Measurements from ENCODE around the gene NCAPD2. TPM values are rescaled to one million over a fixed set of nuclear protein-coding genes. Genes with fewer than 3 reads are reported as not detected.

NCAPD2 gene
- total and polyA plus RNA-seq, 4 donors: 5.8 to 30.7 (median 15.8) TPM

DNA sequence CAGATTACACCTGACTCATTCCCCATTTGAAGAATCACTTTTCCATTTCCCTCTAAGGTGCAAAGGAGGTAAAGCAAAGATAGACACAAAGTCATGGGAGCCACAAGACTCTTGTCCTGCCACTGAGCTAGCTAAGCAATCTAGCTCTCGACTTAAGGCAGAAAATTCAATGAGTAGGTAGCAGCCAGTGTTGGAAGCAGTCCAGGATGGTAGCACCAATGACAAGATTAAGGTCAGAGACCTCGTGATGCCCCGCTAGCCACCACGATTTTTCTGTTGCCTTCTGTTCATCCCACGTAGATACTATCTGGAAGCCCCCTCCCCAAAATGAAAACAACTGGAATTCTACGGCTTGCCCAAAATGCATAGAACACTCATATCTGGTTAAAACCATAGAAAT is 24.8 kb upstream of the NCAPD2 start:
- TF ChIP-seq, protein P1, sequence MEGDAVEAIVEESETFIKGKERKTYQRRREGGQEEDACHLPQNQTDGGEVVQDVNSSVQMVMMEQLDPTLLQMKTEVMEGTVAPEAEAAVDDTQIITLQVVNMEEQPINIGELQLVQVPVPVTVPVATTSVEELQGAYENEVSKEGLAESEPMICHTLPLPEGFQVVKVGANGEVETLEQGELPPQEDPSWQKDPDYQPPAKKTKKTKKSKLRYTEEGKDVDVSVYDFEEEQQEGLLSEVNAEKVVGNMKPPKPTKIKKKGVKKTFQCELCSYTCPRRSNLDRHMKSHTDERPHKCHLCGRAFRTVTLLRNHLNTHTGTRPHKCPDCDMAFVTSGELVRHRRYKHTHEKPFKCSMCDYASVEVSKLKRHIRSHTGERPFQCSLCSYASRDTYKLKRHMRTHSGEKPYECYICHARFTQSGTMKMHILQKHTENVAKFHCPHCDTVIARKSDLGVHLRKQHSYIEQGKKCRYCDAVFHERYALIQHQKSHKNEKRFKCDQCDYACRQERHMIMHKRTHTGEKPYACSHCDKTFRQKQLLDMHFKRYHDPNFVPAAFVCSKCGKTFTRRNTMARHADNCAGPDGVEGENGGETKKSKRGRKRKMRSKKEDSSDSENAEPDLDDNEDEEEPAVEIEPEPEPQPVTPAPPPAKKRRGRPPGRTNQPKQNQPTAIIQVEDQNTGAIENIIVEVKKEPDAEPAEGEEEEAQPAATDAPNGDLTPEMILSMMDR (IDR thresholded peaks at IDR 0.05; ENCODE audit: control extremely low read depth, extremely low read depth): no peak
- peaks cover 4 to 12% (median 7%) of the 10 kb centered on the region in 5 donors for H3K4me1 ChIP-seq (ENCODE audit: control insufficient read depth in 5 of 5, insufficient read depth in 5 of 5, low read length in 5 of 5)
- no peaks in the 10 kb centered on the region for H3K27me3 ChIP-seq (ENCODE audit: control insufficient read depth in 3 of 3, insufficient read depth in 3 of 3, low read length in 2 of 3)
- no peak overlapping the region for H3K27ac ChIP-seq (ENCODE audit: low read depth in 1 of 2, low read length in 1 of 2)
- ATAC-seq (ENCODE audit: insufficient read depth, low FRiP score) (no peak), DNase-seq (no peak)
- no peaks in the 10 kb centered on the region for H3K9me3 ChIP-seq (ENCODE audit: control insufficient read depth in 4 of 4, insufficient read depth in 3 of 4, low read length in 3 of 4)
- WGBS, 2 donors: 76 to 80% methylated on average over 6 of the region's 6 CpGs
- peaks cover 0 to 16% (median 14%) of the 10 kb centered on the region in 4 donors for H3K36me3 ChIP-seq (ENCODE audit: control insufficient read depth in 4 of 4, insufficient read depth in 4 of 4, low read length in 4 of 4)
- H3K9ac ChIP-seq (ENCODE audit: insufficient read depth in 1 of 2, low read length in 2 of 2): no peak overlapping the region
- no peak overlapping the region for H3K4me3 ChIP-seq

GRCh38 chr12:6469609-6470374 is 24.1 kb upstream of the NCAPD2 start:
- no peaks in the 10 kb centered on the region for H3K9me3 ChIP-seq (ENCODE audit: control insufficient read depth in 4 of 4, insufficient read depth in 3 of 4, low read length in 3 of 4)
- H3K4me3 ChIP-seq: peak overlapping the region; percentile 58
- ATAC-seq (ENCODE audit: insufficient read depth, low FRiP score) (no peak), DNase-seq (no peak)
- 26 to 30% methylated on average over 16 of the region's 16 CpGs for WGBS, 2 donors
- TF ChIP-seq, protein P1 (IDR thresholded peaks at IDR 0.05; ENCODE audit: control extremely low read depth, extremely low read depth): no peak
- peaks cover 0 to 9% (median 7%) of the 10 kb centered on the region in 4 donors for H3K36me3 ChIP-seq (ENCODE audit: control insufficient read depth in 4 of 4, insufficient read depth in 4 of 4, low read length in 4 of 4)
- peak overlapping the region; percentile 86 to 91 for H3K27ac ChIP-seq (ENCODE audit: low read depth in 1 of 2, low read length in 1 of 2)
- peaks cover 4 to 12% (median 7%) of the 10 kb centered on the region in 5 donors for H3K4me1 ChIP-seq (ENCODE audit: control insufficient read depth in 5 of 5, insufficient read depth in 5 of 5, low read length in 5 of 5)
- peak overlapping the region; percentile 27 to 60 for H3K9ac ChIP-seq (ENCODE audit: insufficient read depth in 1 of 2, low read length in 2 of 2)
- H3K27me3 ChIP-seq (ENCODE audit: control insufficient read depth in 3 of 3, insufficient read depth in 3 of 3, low read length in 2 of 3): no peaks in the 10 kb centered on the region

GRCh38 chr12:6470375-6471163 is 23.3 kb upstream of the NCAPD2 start, which contains the start of gene VAMP1:
Gene VAMP1 (minus strand): TSS chr12:6470677. CDS start chr12:6470531, 146 bp downstream.
- H3K4me1 ChIP-seq (ENCODE audit: control insufficient read depth in 5 of 5, insufficient read depth in 5 of 5, low read length in 5 of 5): peaks cover 4 to 12% (median 7%) of the 10 kb centered on the region in 5 donors
- WGBS, 2 donors: 0% methylated on average over 69 of the region's 69 CpGs

More at GRCh38 chr12:6470375-6471163, 23.3 kb upstream of the NCAPD2 start, which contains the start of gene VAMP1:
- DNase-seq (peak; percentile 98 to 99 (median 99)), ATAC-seq (ENCODE audit: insufficient read depth, low FRiP score) (peak; percentile 96)
- H3K27ac ChIP-seq (ENCODE audit: low read depth in 1 of 2, low read length in 1 of 2): peak within 1 kb of the TSS; percentile 86 to 91
- H3K9ac ChIP-seq (ENCODE audit: insufficient read depth in 1 of 2, low read length in 2 of 2): peak within 1 kb of the TSS; percentile 27 to 87
- TF ChIP-seq, protein P1 (IDR thresholded peaks at IDR 0.05; ENCODE audit: control extremely low read depth, extremely low read depth): no peak
- peaks cover 0 to 8% (median 5%) of the 10 kb centered on the region in 4 donors for H3K36me3 ChIP-seq (ENCODE audit: control insufficient read depth in 4 of 4, insufficient read depth in 4 of 4, low read length in 4 of 4)
- H3K4me3 ChIP-seq: peak within 1 kb of the TSS; percentile 58
- no peaks in the 10 kb centered on the region for H3K27me3 ChIP-seq (ENCODE audit: control insufficient read depth in 3 of 3, insufficient read depth in 3 of 3, low read length in 2 of 3)
- H3K9me3 ChIP-seq (ENCODE audit: control insufficient read depth in 4 of 4, insufficient read depth in 3 of 4, low read length in 3 of 4): no peaks in the 10 kb centered on the region
